ENCODE data around the gene INO80D.
"Not testable (repeated sequence)": the region's sequence is repeated elsewhere in the genome, so short reads cannot be mapped to it uniquely, and the experiment has no call there.

Gene INO80D, protein sequence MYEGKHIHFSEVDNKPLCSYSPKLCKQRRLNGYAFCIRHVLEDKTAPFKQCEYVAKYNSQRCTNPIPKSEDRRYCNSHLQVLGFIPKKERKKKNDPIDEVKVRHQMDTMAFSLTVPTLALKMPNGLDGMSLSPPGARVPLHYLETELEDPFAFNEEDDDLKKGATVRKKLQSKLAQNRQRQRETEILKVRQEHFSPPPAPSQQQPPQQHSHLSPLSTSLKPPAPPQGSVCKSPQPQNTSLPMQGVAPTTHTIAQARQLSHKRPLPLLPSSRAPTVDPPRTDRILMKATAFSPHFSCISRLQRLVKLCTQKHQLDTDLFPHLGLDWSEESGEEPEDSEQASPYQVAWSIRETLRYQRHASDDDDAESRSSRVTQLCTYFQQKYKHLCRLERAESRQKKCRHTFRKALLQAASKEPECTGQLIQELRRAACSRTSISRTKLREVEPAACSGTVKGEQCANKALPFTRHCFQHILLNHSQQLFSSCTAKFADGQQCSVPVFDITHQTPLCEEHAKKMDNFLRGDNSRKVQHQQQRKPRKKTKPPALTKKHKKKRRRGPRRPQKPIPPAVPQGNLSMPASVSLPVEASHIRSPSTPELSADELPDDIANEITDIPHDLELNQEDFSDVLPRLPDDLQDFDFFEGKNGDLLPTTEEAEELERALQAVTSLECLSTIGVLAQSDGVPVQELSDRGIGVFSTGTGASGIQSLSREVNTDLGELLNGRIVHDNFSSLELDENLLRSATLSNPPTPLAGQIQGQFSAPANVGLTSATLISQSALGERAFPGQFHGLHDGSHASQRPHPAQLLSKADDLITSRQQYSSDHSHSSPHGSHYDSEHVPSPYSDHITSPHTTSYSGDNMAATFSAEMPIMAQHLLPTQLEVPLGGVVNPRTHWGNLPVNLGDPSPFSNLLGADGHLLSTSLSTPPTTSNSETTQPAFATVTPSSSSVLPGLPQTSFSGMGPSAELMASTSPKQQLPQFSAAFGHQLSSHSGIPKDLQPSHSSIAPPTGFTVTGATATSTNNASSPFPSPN

DNA sequence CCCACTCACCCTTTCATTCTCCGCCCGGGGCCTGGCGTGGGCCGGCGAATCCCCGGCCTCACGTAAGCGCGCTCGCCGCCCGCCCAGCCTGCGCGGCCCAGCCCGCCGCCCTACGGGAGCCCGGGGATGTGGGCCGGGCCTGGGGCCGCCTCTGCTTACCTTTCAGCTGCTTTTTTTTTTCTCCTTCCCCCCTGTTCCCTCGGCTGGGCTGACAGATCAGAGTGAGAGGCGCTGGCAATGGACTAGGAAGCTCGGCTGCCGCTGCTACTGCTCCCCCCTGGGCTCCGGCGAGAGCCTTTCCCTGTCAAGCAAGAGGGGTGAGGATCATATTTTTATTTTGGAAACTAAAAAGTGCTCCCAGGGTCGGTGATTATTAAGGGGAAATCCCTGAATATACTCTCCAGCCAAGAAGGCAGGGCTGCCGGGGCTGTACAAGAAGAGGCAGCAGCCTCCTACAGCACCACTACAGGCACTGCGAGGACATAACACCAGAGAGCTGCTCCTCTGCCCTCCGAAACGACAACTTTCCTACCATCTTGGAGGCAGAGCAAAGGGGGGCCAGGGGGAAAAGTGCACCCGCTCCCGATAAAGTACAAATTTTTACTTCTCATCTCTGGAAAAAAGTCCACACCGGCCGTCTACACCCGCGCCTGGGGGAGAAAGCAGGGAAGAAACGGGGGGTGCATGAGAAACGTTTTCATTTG lies at the start of gene INO80D:
Gene INO80D, minus strand, starts transcription at position 433 of the 704 bp plus-strand sequence. CDS start 23,158 bp downstream, outside the sequence.
- DNase-seq: peak; percentile 43

DNA sequence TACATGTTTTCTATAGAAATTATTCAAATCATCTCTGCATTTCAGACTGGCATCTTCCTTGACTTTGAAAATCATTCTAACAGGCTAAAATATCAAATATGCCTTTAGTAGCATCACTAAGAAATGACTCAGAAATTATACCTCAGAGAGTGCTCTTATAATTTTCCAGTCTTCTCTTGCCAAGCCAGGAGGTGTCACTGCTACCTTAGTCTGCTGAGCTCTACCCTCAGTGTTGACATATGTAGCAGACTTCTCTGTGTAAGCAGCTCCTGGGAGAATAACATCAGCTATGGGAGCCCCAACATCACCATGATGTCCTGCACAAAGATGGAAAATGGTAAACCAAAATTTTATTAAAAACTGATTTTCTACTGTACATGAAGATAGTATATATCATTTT lies 41.7 kb upstream of the INO80D start:
- no peak for DNase-seq

DNA sequence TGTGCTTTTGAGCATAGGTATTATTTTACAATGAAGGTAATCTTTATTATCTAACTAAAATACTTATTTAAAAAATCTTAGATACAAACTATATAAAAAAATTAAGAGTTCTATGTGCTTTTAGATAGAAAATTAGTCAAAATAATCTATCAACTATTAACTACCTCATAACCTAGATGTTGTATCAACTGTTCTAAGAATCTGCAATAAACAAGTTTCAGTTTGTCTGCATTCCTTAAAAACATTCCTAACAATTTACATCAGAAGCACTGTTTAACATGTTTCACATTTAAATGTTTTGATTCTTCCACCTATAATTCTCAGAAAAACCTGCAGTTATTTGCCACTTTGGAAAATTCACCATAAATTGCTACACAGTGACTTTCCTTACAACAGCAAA lies 39.9 kb upstream of the INO80D start:
- DNase-seq: no peak

DNA sequence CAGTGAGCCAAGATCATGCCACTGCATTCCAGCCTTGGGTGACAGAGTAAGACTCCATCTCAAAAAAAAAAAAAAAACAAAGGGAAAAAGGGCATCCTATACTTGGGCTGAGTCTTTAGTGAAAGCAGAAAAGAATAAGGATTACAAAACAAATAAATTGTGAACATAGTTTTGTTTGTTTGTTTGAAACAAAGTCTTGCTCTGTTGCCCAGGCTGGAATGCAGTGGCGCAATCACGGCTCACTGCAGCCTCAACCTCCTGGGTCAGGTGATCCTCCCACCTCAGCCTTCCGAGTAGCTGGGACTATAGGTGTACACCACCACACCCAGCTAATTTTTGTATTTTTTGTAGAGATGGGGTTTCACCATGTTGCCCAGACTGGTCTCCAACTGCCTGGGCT lies 36.6 kb upstream of the INO80D start:
- not testable (repeated sequence) for DNase-seq

DNA sequence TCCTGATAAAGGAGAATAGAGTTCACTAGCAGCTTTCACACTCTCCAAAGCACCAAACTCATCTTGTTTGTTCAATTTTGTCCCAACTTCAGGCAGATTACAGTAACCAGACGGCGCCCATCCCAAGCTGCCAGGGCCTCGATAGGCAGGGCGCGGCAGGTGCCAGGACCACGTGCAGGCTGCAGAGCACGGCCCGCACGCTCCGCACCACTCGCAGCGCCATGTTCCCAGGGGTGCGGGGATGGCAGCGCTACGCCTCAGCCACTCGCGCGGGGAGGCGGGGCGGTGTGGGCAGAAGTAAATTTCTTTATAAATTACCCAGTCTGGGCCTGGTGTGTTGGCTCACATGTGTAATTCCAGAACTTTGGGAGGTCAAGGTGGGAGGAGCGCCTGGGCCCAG lies 30.3 kb upstream of the INO80D start:
- no peak for DNase-seq

DNA sequence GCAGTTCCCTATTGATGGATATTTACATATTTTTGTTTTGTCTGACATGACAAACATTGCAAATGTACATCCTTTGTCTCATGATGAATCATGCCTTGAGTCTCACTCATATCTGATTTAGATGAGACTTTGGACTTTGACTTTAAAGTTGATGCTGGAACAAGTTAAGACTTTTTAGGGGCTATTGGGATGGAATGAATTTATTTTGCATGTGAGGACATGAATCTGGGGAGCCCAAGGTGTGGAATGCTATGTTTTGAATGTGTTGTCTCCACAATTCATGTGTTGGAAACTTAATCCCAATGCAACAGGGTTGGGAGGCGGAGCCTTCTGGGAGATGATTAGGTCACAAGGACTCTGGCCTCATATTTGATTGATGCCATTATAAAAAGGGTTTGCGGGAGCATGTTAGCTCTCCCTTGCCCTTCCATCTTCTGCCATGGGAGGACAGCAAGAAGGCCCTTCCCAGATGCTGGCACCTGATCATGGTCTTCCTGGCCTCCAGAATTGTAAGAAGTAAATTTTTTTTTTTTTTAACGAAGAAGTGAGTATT lies 29.1 kb upstream of the INO80D start:
- DNase-seq: no peak

GRCh38 chr2:206112846-206113547 lies 27.0 kb upstream of the INO80D start:
- no peak for DNase-seq

GRCh38 chr2:206112108-206112507 lies 26.1 kb upstream of the INO80D start:
- no peak for DNase-seq

DNA sequence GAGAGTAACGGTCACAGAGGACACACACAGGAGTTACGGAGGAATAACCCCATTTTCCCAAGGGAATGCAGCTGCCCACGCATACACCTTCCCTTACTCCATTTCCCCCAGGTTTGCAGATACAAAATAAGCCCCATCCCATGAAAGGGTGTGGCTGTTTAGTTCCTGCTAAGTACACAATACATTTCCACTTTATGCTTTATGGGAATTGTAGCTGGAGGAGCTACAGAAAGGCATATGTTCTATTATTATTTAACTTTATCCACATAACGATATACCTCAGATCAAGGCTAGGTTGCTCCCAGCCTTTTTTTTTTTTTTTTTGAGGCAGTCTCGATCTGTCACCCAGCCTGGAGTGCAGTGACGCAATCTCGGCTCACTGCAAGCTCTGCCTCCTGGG lies 22.7 kb upstream of the INO80D start:
- no peak for DNase-seq

GRCh38 chr2:206105541-206105940 lies 19.6 kb upstream of the INO80D start:
- no peak for DNase-seq

GRCh38 chr2:206105038-206105437 lies 19.1 kb upstream of the INO80D start:
- DNase-seq: no peak

- DNase-seq: not testable (repeated sequence)
Measured at GRCh38 chr2:206098872-206099271, 12.9 kb upstream of the INO80D start.

DNA sequence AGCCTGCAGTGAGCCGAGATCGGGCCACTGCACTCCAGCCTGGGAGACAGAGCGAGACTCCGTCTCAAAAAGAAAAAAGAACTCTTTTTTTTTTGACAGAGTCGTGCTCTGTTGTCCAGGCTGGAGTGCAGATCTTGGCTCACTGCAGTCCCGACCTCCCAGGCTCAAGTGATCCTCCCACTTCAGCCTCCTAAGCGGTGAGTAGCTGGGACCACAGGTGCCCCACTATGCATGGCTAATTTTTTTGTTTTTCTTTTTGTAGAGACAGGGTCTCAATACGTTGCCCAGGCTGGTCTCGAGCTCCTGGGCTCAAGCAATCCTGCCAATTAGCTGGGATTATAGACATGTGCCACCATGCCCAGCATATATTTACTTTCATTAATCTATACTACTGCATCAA lies 12.5 kb upstream of the INO80D start:
- no peak for DNase-seq

DNA sequence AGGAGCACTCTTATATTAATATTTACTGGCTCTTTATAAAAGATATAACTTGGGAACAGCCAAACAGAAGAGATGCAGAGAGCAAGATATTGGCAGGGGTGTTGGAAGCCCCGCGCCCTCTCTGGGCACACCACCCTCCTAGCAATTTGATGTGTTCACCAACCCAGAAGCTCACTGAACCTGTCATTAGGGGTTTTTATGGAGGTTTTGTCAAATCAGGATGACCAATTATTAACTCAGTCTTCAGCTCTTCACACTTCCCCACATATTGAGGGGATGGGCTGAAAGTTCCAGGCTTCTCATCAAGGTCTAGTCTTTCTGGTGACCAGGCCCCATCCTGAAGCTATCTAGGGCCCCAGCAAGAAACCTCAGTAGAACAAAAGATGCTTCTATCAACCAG lies 10.9 kb upstream of the INO80D start:
- no peak for DNase-seq

DNA sequence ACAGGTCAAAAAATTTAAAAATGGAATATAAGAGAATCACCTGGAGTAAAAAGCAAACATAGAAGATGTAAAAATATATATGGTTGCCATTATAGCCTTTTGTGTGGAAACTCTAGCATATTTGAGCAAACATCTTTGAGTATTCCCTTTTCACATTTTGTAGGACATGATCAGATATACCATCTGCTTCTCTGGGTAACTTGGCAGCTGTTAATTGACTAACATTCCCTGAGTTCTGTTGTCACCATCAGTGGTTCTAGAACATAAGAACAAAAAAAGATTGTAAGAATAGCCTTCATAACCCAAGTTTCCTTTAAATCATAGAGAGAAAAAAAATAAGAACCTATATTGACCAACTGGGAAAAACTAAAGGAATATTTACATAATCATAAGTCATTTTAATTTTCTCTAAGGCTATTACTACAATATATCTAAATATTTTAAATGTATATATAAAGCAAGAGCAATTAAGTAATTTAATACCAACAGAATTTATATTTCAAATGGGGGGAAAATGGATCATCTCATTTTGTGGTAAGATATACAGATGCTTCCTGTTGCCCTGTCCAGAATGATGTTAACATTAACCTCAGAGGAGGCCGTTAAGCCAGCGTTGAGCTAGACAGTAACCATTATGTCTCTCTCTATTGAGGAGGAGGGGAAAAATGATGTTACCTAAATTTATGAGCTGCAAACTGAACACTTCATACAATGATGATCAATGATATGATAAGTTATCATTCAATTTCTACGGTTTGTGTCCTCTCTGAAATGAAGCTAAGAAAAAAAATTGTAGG lies 9.8 kb upstream of the INO80D start:
- no peak for DNase-seq

DNA sequence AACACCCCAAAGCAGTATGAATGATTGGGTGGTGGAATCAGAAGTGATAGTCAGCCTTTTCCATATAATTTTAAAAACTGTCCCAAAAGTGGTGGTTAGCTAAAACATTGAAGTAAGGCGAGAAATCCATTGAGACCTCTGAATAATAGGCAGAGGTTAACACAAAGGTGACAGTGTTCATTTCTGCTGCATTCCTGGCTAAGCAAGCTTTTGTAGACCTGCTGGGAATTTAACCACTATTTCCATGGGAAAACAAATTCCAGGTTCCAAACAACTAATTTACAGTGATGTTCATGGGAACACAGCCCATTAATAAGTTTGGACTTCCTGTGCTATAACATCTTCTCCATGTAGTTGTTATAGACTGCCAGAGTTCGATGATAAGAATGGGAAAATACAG lies 6.3 kb upstream of the INO80D start:
- no peak for DNase-seq

- DNase-seq: no peak
Measured at GRCh38 chr2:206088248-206088647, 2.3 kb upstream of the INO80D start.

DNA sequence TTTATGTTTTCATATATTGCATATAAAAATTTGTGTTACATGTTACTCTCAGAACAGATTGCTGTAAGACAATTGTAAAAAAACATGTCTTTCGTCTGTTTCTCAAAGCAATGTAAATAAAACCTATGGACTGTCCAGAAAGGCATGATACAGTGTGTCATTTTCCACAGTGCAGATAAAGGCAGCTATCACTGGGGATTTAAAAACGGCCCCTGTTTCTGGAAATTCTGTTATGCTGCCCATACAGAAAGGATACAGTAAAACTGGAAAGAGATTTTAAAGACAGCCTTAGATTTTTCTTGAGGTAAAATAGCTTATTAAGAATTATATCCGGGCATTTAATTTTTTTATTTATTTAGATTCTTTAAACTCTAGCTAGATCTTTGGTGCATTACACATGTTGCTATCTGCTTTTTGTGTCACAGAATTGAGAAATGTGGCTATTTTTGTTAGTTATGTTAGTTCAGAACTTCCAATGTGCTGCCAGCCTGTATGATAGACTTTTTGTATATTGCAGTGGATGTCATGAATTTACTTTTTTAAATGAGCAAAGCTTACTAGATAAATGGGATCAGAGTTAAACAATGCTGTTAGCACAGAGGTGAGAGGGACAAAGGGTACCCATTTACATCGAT lies 859 bp upstream of the INO80D start:
- DNase-seq: no peak

- no peak for DNase-seq
Measured at GRCh38 chr2:206084870-206085741, 868 bp downstream of the INO80D start.

DNA sequence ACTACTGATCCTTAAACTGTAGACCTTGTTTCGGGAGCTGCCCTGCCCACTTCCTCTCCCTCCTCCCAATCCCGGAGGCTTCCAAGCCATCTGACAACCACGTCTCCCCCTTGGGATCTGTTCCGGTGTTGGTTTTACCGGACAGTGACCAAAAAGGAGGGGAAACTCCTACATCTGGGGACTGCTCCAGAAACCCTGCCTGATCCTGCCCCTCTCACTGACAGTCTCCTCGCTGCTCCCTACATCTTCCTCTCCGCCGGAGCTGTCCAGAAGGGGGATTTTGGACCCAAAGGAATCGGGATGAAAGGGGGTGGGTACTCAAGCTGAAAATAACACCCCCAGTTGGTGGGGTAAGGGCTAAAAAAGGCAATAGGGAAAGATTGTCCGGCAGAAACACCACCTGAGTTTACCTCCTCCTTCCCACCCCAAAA lies 1.5 kb downstream of the INO80D start:
- no peak for DNase-seq

Data from NCI-H1436 treated with DMSO at 0.1 percent for 48 hours (cell line).